K562 (cell line): ENCODE results near the gene FUNDC1. TPM values are rescaled to one million over a fixed set of nuclear protein-coding genes. Genes with fewer than 3 reads are reported as not detected.

Experiments
- ATAC-seq: fragments of 200-7000 bp; cut with Tn5 transposase; 3 replicates; pipeline ENCODE4 v1.9.1; 2020; ENCODE audit warnings: moderate library complexity
- Bru-seq: library from RNA; stranded (reverse); fragments of 400-500 nt; gene quantifications from one replicate; lab custom pipeline; 2021; lab: Mats Ljungman, UMichigan
- BruChase-seq, 2 experiments: library from RNA; stranded (reverse); fragments of 400-500 nt; gene quantifications; one replicate each; lab custom pipeline; 2021; lab: Mats Ljungman, UMichigan
- BruUV-seq: library from RNA; stranded (reverse); fragments of 400-500 nt; replicated peaks from 2 replicates; lab custom pipeline; 2021; lab: Mats Ljungman, UMichigan
- CTCF ChIA-PET: fragments of 300-600 bp; formaldehyde crosslinking; extraction: SDS; loops from one replicate; lab custom pipeline; 2021; ENCODE audit warnings: low intra/inter-chr PET ratio; lab: Yijun Ruan, JAX
- POLR2A ChIA-PET: fragments of 300-600, 350-650 bp; sonication (Branson Sonifier 250); formaldehyde crosslinking; extraction: SDS; loops from one replicate; lab custom pipeline; 2021; ENCODE audit warnings: antibody characterized with exemption, inconsistent platforms; lab: Yijun Ruan, JAX
- DNase-seq, 4 experiments: peaks; one replicate each; pipeline versions ENCODE4 v3.0.0 to v3.0.0-alpha.2; 2011 to 2018; ENCODE audit warnings: low spot score in 3 of 4, mixed read lengths in 3 of 4; ENCODE audit errors: extremely low read depth in 1 of 4
- FAIRE-seq: peaks from 2 replicates; lab custom pipeline; 2011; peaks lifted over from hg19 to GRCh38; lab: Jason Lieb, UNC
- H2AFZ ChIP-seq: 2 replicates; pipeline ENCODE4 v1.6.0; 2011; ENCODE audit warnings: low read depth, low read length, control low read depth, inconsistent platforms
- H3K27ac ChIP-seq: fragments of 200-600 bp; 3 replicates; pipeline ENCODE4 v1.8.0; 2011; ENCODE audit warnings: low read depth, mild to moderate bottlenecking, control low read depth, inconsistent platforms, low read length, moderate library complexity, mixed read lengths; ENCODE audit errors: extremely low read depth
- H3K27me3 ChIP-seq, 2 experiments: fragments of 300-600 bp in 1 of 2; 2 replicates in 1 of 2; 3 replicates in 1 of 2; pipeline versions ENCODE4 v1.6.0 to v1.8.0; 2011; ENCODE audit warnings: inconsistent platforms in 2 of 2, low read length in 2 of 2, mild to moderate bottlenecking in 1 of 2, mixed read lengths in 1 of 2, moderate library complexity in 1 of 2; ENCODE audit not compliant: control insufficient read depth in 2 of 2, insufficient read depth in 2 of 2
- H3K36me3 ChIP-seq: fragments of 300-600 bp; 3 replicates; pipeline ENCODE4 v1.8.0; 2011; ENCODE audit warnings: mild to moderate bottlenecking, low read length, inconsistent platforms; ENCODE audit not compliant: control insufficient read depth, insufficient read depth
- H3K4me1 ChIP-seq, 2 experiments: fragments of 200-600 bp in 1 of 2; replicated peaks in 1 of 2; 2 replicates in 1 of 2; 3 replicates in 1 of 2; pipeline versions ENCODE4 v1.5.1 to v1.8.0; 2011; ENCODE audit warnings: inconsistent platforms in 2 of 2, low read length in 2 of 2, mild to moderate bottlenecking in 1 of 2, mixed read lengths in 1 of 2, moderate library complexity in 1 of 2; ENCODE audit not compliant: control insufficient read depth in 2 of 2, insufficient read depth in 2 of 2
- H3K4me2 ChIP-seq: 2 replicates; pipeline ENCODE4 v1.6.1; 2011; ENCODE audit warnings: low read length, control low read depth, inconsistent platforms, mixed read lengths; ENCODE audit not compliant: insufficient read depth
- H3K4me3 ChIP-seq: fragments of 200-600 bp; sonication (generic), shearing (Covaris generic); 2 replicates; pipeline ENCODE4 v1.5.1; 2016; ENCODE audit warnings: control low read depth, inconsistent platforms
- H3K79me2 ChIP-seq: fragments of 200-600 bp; 3 replicates; pipeline ENCODE4 v1.8.0; 2011; ENCODE audit warnings: low read length, inconsistent platforms; ENCODE audit not compliant: control insufficient read depth, insufficient read depth
- H3K9ac ChIP-seq, 2 experiments: 2 replicates each; pipeline versions ENCODE4 v1.6.0 to v1.6.1; 2011; ENCODE audit warnings: low read depth in 2 of 2, low read length in 2 of 2, control low read depth in 1 of 2, inconsistent platforms in 1 of 2, mild to moderate bottlenecking in 1 of 2, mixed read lengths in 1 of 2; ENCODE audit not compliant: insufficient read depth in 1 of 2
- H3K9me1 ChIP-seq: one replicate; pipeline ENCODE4 v1.6.0; 2011; ENCODE audit warnings: inconsistent platforms, mild to moderate bottlenecking, low read length, moderate library complexity; ENCODE audit not compliant: control insufficient read depth, insufficient read depth
- H3K9me3 ChIP-seq: replicated peaks from 2 replicates; pipeline ENCODE4 v1.5.1; 2011; ENCODE audit warnings: low read depth, low read length, inconsistent platforms; ENCODE audit not compliant: control insufficient read depth, insufficient read depth
- H4K20me1 ChIP-seq: replicated peaks from 2 replicates; pipeline ENCODE4 v1.6.1; 2011; ENCODE audit warnings: low read length, inconsistent platforms, mixed read lengths; ENCODE audit not compliant: control insufficient read depth, insufficient read depth
- EP300 ChIP-seq: IDR thresholded peaks from 2 replicates; pipeline ENCODE4 v1.6.1; 2012; ENCODE audit warnings: low read length, improper control_type of control experiment
- XRCC5 ChIP-seq: fragments of 200-400 bp; formaldehyde crosslinking; IDR thresholded peaks from 2 replicates; pipeline ENCODE4 v1.6.1; 2017; ENCODE audit warnings: low read depth, mild to moderate bottlenecking, low read length
- YY1 ChIP-seq, 3 experiments: IDR thresholded peaks; 2 replicates each; pipeline ENCODE4 v1.6.1; 2011; ENCODE audit warnings: low read length in 2 of 3, mild to moderate bottlenecking in 2 of 3, moderate library complexity in 2 of 3, borderline replicate concordance in 1 of 3, control low read depth in 1 of 3, low read depth in 1 of 3; ENCODE audit not compliant: insufficient read depth in 3 of 3, insufficient replicate concordance in 2 of 3, control insufficient read depth in 1 of 3, insufficient read length in 1 of 3; ENCODE audit errors: extremely low read depth in 1 of 3
- WGBS: fragments of 100-300 bp; shearing (Covaris generic); methylation state at CpG from one replicate; pipeline ENCODE4 v1.1.6; 2016; ENCODE audit warnings: low coverage, mixed read lengths; ENCODE audit not compliant: insufficient coverage; ENCODE audit errors: missing lambda C conversion rate; 5-methylcytosine and 5-hydroxymethylcytosine counted together
- in situ Hi-C: fragments of 300-500 bp; cut with MboI; formaldehyde crosslinking; loops from 4 replicates; pipeline ENCODE4 v1.15.0; 2018; ENCODE audit warnings: inconsistent platforms, mixed read lengths
- intact Hi-C: fragments of 100-400 bp; cut with micrococcal nuclease; formaldehyde crosslinking; loops from 2 replicates; pipeline ENCODE4 v1.14.2; 2022
- long read RNA-seq, 3 experiments: library from polyadenylated mRNA in 2 of 3; library from RNA in 1 of 3; unstranded in 2 of 3; stranded (forward) in 1 of 3; transcript quantifications; one replicate each; pipeline ENCODE4 v2.0.0, GENCODE V29; 2019 to 2022
- polyA minus RNA-seq, 3 experiments: library from RNA; depleted of rRNA, polyadenylated mRNA; stranded (reverse); fragments of >200 nt; gene quantifications; 2 replicates each; pipeline ENCODE4 v1.2.3, GENCODE V29; 2011
- polyA plus RNA-seq, 8 experiments: library from polyadenylated mRNA; depleted of rRNA in 4 of 8; stranded (reverse) in 5 of 8; unstranded in 3 of 8; fragments of >200 nt; fragmentation: Nextera tagmentation in 2 of 8; fragmentation: Illumina TruSeq in 1 of 8; extraction: Ambion mirVana in 2 of 8; extraction: Trizol in 1 of 8; gene quantifications; 2 replicates each; pipeline versions ENCODE4 v1.2.1 to v1.2.3, GENCODE V29; 2011 to 2014; ENCODE audit warnings: inconsistent platforms in 1 of 8, missing spikeins in 1 of 8
- total RNA-seq, 7 experiments: library from RNA; depleted of rRNA in 6 of 7; stranded (reverse); fragments of >200 nt in 6 of 7; fragmentation: Illumina TruSeq in 2 of 7; extraction: Trizol in 2 of 7; gene quantifications; 2 replicates each; pipeline versions ENCODE4 v1.2.1 to v1.2.3, GENCODE V29; 2011 to 2021; ENCODE audit warnings: low replicate concordance in 1 of 7
- TF ChIP-seq, protein P1 (sequence below), 2 experiments: IDR thresholded peaks in 1 of 2; conservative IDR thresholded peaks in 1 of 2; 2 replicates each; pipeline ENCODE4 v1.6.1; 2016; ENCODE audit warnings: low read depth in 2 of 2, mild to moderate bottlenecking in 1 of 2, missing compliant biosample characterization in 1 of 2, missing genetic modification characterization in 1 of 2, moderate library complexity in 1 of 2
- TF ChIP-seq, protein P2 (sequence below): fragments of 250-450 bp; sonication (Bioruptor Pico); IDR thresholded peaks from 2 replicates; pipeline ENCODE4 v1.9.0; 2021; ENCODE audit warnings: mild to moderate bottlenecking
- TF ChIP-seq, protein P3 (sequence below), 3 experiments: fragments of 200-800 bp in 1 of 3; sonication (Bioruptor generic) in 1 of 3; sonication (generic) in 1 of 3; formaldehyde crosslinking in 1 of 3; IDR thresholded peaks; 2 replicates each; pipeline versions ENCODE4 v1.6.1 to v1.8.0; 2016 to 2022; ENCODE audit warnings: mild to moderate bottlenecking in 2 of 3, missing compliant biosample characterization in 2 of 3, missing genetic modification characterization in 2 of 3, missing genetic modification reagents in 1 of 3

FUNDC1 gene, protein sequence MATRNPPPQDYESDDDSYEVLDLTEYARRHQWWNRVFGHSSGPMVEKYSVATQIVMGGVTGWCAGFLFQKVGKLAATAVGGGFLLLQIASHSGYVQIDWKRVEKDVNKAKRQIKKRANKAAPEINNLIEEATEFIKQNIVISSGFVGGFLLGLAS
- total RNA-seq (2011; cell fraction: chromatin; rRNA removed; ENCODE audit: low replicate concordance): 2.9 and 6.6 TPM in 2 replicates
- total RNA-seq (2011; cell fraction: nucleolus; rRNA removed): 3.3 and 3.4 TPM in 2 replicates
- 4.3 and 5.0 TPM in 2 replicates for total RNA-seq (2011; cell fraction: nucleoplasm; rRNA removed)
- total RNA-seq (2014; rRNA removed): 15.6 and 17.6 TPM in 2 replicates
- total RNA-seq (2014; rRNA removed; fragmentation: Illumina TruSeq; extraction: Trizol): 24.6 and 27.0 TPM in 2 replicates
- 24.7 and 29.3 TPM in 2 replicates for total RNA-seq (2015; rRNA removed; fragmentation: Illumina TruSeq; extraction: Trizol)
- 18.4 and 19.1 TPM in 2 replicates for total RNA-seq (2021)
- polyA plus RNA-seq (2011; rRNA removed): 26.2 and 29.8 TPM in 2 replicates
- polyA plus RNA-seq (2011; cell fraction: cytosol; rRNA removed): 6.1 and 13.5 TPM in 2 replicates
- polyA plus RNA-seq (2011; cell fraction: nucleus; rRNA removed): 3.5 and 8.6 TPM in 2 replicates
- polyA plus RNA-seq (2012): 18.2 and 25.7 TPM in 2 replicates
- 25.6 and 28.9 TPM in 2 replicates for polyA plus RNA-seq (2014; fragmentation: Illumina TruSeq; extraction: Trizol)
- polyA plus RNA-seq (2014; fragmentation: Nextera tagmentation; extraction: Ambion mirVana): 10 to 100 TPM; 53.2 to 59.1 TPM
- 28.6 and 29.6 TPM in 2 replicates for polyA plus RNA-seq (2014; rRNA removed)
- 14.4 and 17.9 TPM in 2 replicates for polyA minus RNA-seq (2011; rRNA and poly(A)+ RNA removed)
- 3.1 and 4.1 TPM in 2 replicates for polyA minus RNA-seq (2011; cell fraction: cytosol; rRNA and poly(A)+ RNA removed)
- polyA minus RNA-seq (2011; cell fraction: nucleus; rRNA and poly(A)+ RNA removed): 1.6 and 3.8 TPM in 2 replicates
- Bru-seq, nascent RNA: percentile 75 among the genes with signal in this experiment
- BruChase-seq, experiment 1, labeled RNA remaining after a 2-hour chase: percentile 70 among the genes with signal in this experiment
- BruChase-seq, experiment 2, labeled RNA remaining after a 6-hour chase: percentile 72 among the genes with signal in this experiment
- long read RNA-seq, experiment 1, transcript FUNDC1-201 (5 exons, 1,196 nt): major isoform, 23 of 32 reads
- long read RNA-seq, experiment 1, partial matches to known transcripts: 0 of 32 reads
- long read RNA-seq, experiment 1, other reads (novel, unspliced or antisense): 8 of 32 reads
- long read RNA-seq, experiment 2, transcript FUNDC1-201 (5 exons, 1,196 nt): major isoform, 24 of 30 reads
- long read RNA-seq, experiment 2, partial matches to known transcripts: 2 of 30 reads
- long read RNA-seq, experiment 2, other reads (novel, unspliced or antisense): 1 of 30 reads
- long read RNA-seq, experiment 3, transcript FUNDC1-201 (5 exons, 1,196 nt): major isoform, 22 of 28 reads
- long read RNA-seq, experiment 3, partial matches to known transcripts: 0 of 28 reads
- long read RNA-seq, experiment 3, other reads (novel, unspliced or antisense): 4 of 28 reads

- Histone ChIP-seq H3K27me3 (no peaks in the 10 kb centered on the region), H3K79me2 (peaks cover 27% of the 10 kb centered on the region), H3K4me1 (peaks cover 0 to 6% of the 10 kb centered on the region in 2 experiments; a peak in 3 of 5 replicates), H2AFZ (peak within 1 kb of the TSS; percentile 93), H3K9me1 (no peaks in the 10 kb centered on the region), H3K36me3 (peaks cover 17% of the 10 kb centered on the region; the same call in 1 of the 3 replicates), H3K9me3 (no peaks in the 10 kb centered on the region), H3K27ac (peak within 1 kb of the TSS; percentile 82), H3K4me2 (peak within 1 kb of the TSS; percentile 76), H3K9ac (peak within 1 kb of the TSS; percentile 78 to 92), H4K20me1 (no peaks in the 10 kb centered on the region), H3K4me3 (peak within 1 kb of the TSS; percentile 67)
- ATAC-seq: peak; percentile 98
- ChIA-PET CTCF (no interaction called here), POLR2A (interaction anchor here (0.6 to 1.4 kb wide), 7 partner anchors 9 to 290 kb away, joined by 3 to 6 read pairs (median 3); no protein-coding TSS in a partner anchor)
- DNase-seq: peak; percentile 92 to 96 (median 92)
- intact Hi-C loops: no loop called here
- BruUV-seq: no TSS peak
- peak; percentile 97 for FAIRE-seq
- WGBS: 3% methylated on average over 12 of the region's 35 CpGs
- in situ Hi-C loops: no loop called here
- TF ChIP-seq EP300 (no peak), XRCC5 (0 out of 2 replicates have a peak, but pooled peaks have one; percentile 27), YY1 (IDR thresholded peaks at IDR 0.05; ENCODE audit: borderline replicate concordance in 1 of 3, control insufficient read depth in 1 of 3, extremely low read depth in 1 of 3, insufficient read depth in 3 of 3, insufficient read length in 1 of 3, insufficient replicate concordance in 2 of 3, low read depth in 1 of 3, low read length in 2 of 3) (peak in 2 of 3 experiments; percentile 79 to 90)
- TF ChIP-seq, protein P1, sequence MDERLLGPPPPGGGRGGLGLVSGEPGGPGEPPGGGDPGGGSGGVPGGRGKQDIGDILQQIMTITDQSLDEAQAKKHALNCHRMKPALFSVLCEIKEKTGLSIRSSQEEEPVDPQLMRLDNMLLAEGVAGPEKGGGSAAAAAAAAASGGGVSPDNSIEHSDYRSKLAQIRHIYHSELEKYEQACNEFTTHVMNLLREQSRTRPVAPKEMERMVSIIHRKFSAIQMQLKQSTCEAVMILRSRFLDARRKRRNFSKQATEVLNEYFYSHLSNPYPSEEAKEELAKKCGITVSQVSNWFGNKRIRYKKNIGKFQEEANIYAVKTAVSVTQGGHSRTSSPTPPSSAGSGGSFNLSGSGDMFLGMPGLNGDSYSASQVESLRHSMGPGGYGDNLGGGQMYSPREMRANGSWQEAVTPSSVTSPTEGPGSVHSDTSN (CRISPR knock-in tag; IDR thresholded peaks at IDR 0.05; ENCODE audit: low read depth): no peak
- TF ChIP-seq, protein P1 (tag; conservative IDR thresholded peaks at IDR 0.05; ENCODE audit: low read depth): no peak
- TF ChIP-seq, protein P2, sequence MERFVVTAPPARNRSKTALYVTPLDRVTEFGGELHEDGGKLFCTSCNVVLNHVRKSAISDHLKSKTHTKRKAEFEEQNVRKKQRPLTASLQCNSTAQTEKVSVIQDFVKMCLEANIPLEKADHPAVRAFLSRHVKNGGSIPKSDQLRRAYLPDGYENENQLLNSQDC (CRISPR knock-in tag): no peak
- TF ChIP-seq, protein P3, sequence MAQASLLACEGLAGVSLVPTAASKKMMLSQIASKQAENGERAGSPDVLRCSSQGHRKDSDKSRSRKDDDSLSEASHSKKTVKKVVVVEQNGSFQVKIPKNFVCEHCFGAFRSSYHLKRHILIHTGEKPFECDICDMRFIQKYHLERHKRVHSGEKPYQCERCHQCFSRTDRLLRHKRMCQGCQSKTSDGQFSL (CRISPR knock-in tag; IDR thresholded peaks at IDR 0.05): no peak
- TF ChIP-seq, protein P3 (tag; IDR thresholded peaks at IDR 0.05): no peak
Observed at GRCh38 chrX:44542567-44543325, at the start of gene FUNDC1. FUNDC1 (minus strand) TSS chrX:44542859; CDS start chrX:44542832, 27 bp downstream.
